DND-41 (cell line): ENCODE measurements around the gene SNN.
A peak's percentile ranks its signal among the peaks of the same experiment; 100 is the strongest.

Experiments
- ATAC-seq: fragments of 200-7000 bp; cut with Tn5 transposase; 3 replicates; pipeline ENCODE4 v1.9.1; 2021; ENCODE audit warnings: low read depth; ENCODE audit not compliant: insufficient read depth
- DNase-seq: peaks from one replicate; pipeline ENCODE4 v3.0.0-alpha.2; 2020
- H2AFZ ChIP-seq: 2 replicates; pipeline ENCODE4 v1.6.0; 2012; ENCODE audit warnings: low read depth, low read length
- H3K27ac ChIP-seq: 2 replicates; pipeline ENCODE4 v1.5.1; 2012; ENCODE audit warnings: low read length, inconsistent platforms
- H3K27me3 ChIP-seq: fragments of 200-600 bp; sonication (generic); 2 replicates; pipeline ENCODE4 v1.6.0; 2012; ENCODE audit warnings: low read length, mild to moderate bottlenecking, inconsistent platforms; ENCODE audit not compliant: insufficient read depth, poor library complexity
- H3K36me3 ChIP-seq: 2 replicates; pipeline ENCODE4 v1.5.1; 2012; ENCODE audit warnings: low read length, inconsistent platforms; ENCODE audit not compliant: insufficient read depth
- H3K4me1 ChIP-seq: 2 replicates; pipeline ENCODE4 v1.5.1; 2012; ENCODE audit warnings: mild to moderate bottlenecking, low read length; ENCODE audit not compliant: insufficient read depth
- H3K4me2 ChIP-seq: 2 replicates; pipeline ENCODE4 v1.6.0; 2012; ENCODE audit warnings: mild to moderate bottlenecking, moderate library complexity, low read length, inconsistent platforms; ENCODE audit not compliant: insufficient read depth
- H3K4me3 ChIP-seq, 2 experiments: fragments of 200-600 bp in 1 of 2; shearing (Covaris generic) in 1 of 2; 2 replicates each; pipeline ENCODE4 v1.5.1; 2012 to 2016; ENCODE audit warnings: inconsistent platforms in 2 of 2, low read length in 2 of 2, mild to moderate bottlenecking in 2 of 2, low read depth in 1 of 2, moderate library complexity in 1 of 2
- H3K79me2 ChIP-seq: 2 replicates; pipeline ENCODE4 v1.6.0; 2012; ENCODE audit warnings: low read length, inconsistent platforms; ENCODE audit not compliant: insufficient read depth
- H3K9ac ChIP-seq: 2 replicates; pipeline ENCODE4 v1.6.0; 2012; ENCODE audit warnings: low read depth, mild to moderate bottlenecking, inconsistent platforms, low read length, moderate library complexity
- H3K9me3 ChIP-seq: 2 replicates; pipeline ENCODE4 v1.5.1; 2012; ENCODE audit warnings: low read length, moderate library complexity, mild to moderate bottlenecking, inconsistent platforms; ENCODE audit not compliant: insufficient read depth, severe bottlenecking
- H4K20me1 ChIP-seq: 2 replicates; pipeline ENCODE4 v1.6.0; 2012; ENCODE audit warnings: low read length; ENCODE audit not compliant: insufficient read depth
- CTCF ChIP-seq: IDR thresholded peaks from 2 replicates; pipeline ENCODE4 v1.5.1; 2012; ENCODE audit warnings: borderline replicate concordance, low read length, moderate library complexity, mild to moderate bottlenecking; ENCODE audit not compliant: poor library complexity, severe bottlenecking; ENCODE audit errors: extremely low read depth
- EZH2 ChIP-seq: IDR thresholded peaks from 3 replicates; pipeline ENCODE4 v1.6.1; 2012; ENCODE audit warnings: borderline replicate concordance, low read depth, mild to moderate bottlenecking, moderate library complexity, low read length, inconsistent platforms; ENCODE audit not compliant: severe bottlenecking

SNN gene

GRCh38 chr16:11667824-11668622 lies at the start of gene SNN:
Gene SNN, plus strand, starts transcription at chr16:11668455. Its CDS starts 7,605 bp downstream, at chr16:11676060.
- TF ChIP-seq EZH2 (no peak), CTCF (no peak)
- peak within 1 kb of the TSS; percentile 86 for H3K27ac ChIP-seq
- H3K79me2 ChIP-seq = peaks cover 44% of the 10 kb centered on the region
- ATAC-seq = peak; percentile 84
- peak within 1 kb of the TSS; percentile 94 for H3K4me2 ChIP-seq
- peak within 1 kb of the TSS; percentile 59 to 76 for H3K4me3 ChIP-seq
- no peaks in the 10 kb centered on the region for H3K9me3 ChIP-seq
- peak within 1 kb of the TSS; percentile 75 for H3K9ac ChIP-seq
- H4K20me1 ChIP-seq = peaks cover 41% of the 10 kb centered on the region
- peaks cover 84% of the 10 kb centered on the region for H3K4me1 ChIP-seq
- no peaks in the 10 kb centered on the region; the same call in 1 of the 2 replicates for H3K36me3 ChIP-seq
- H2AFZ ChIP-seq = peak within 1 kb of the TSS; percentile 89
- peak; percentile 89 for DNase-seq
- H3K27me3 ChIP-seq = no peaks in the 10 kb centered on the region

- Histone ChIP-seq H3K27me3 (no peaks in the 10 kb centered on the region), H2AFZ (no peak overlapping the region; the same call in 1 of the 2 replicates), H3K36me3 (no peaks in the 10 kb centered on the region), H3K27ac (peak overlapping the region; percentile 96), H3K9ac (peak overlapping the region; percentile 26; the same call in 1 of the 2 replicates), H3K79me2 (no peaks in the 10 kb centered on the region), H3K4me2 (no peak overlapping the region), H3K4me1 (peaks cover 36% of the 10 kb centered on the region), H4K20me1 (no peaks in the 10 kb centered on the region), H3K4me3 (no peak overlapping the region), H3K9me3 (peaks cover 3% of the 10 kb centered on the region)
- ATAC-seq (peak; percentile 82), DNase-seq (peak; percentile 78)
- TF ChIP-seq CTCF = no peak
Observed at GRCh38 chr16:11619327-11619851, 48.9 kb upstream of the SNN start.

- H3K9me3 ChIP-seq = peaks cover 3% of the 10 kb centered on the region
- peaks cover 36% of the 10 kb centered on the region for H3K4me1 ChIP-seq
- no peak overlapping the region for H3K9ac ChIP-seq
- peak overlapping the region; percentile 96 for H3K27ac ChIP-seq
- H3K36me3 ChIP-seq = no peaks in the 10 kb centered on the region
- no peaks in the 10 kb centered on the region for H3K79me2 ChIP-seq
- no peak for TF ChIP-seq CTCF
- no peak for TF ChIP-seq EZH2
- no peak overlapping the region for H3K4me2 ChIP-seq
- H3K27me3 ChIP-seq = no peaks in the 10 kb centered on the region
- H3K4me3 ChIP-seq = no peak overlapping the region
- H2AFZ ChIP-seq = no peak overlapping the region
- no peaks in the 10 kb centered on the region for H4K20me1 ChIP-seq
- DNase-seq (no peak), ATAC-seq (no peak)
Observed at GRCh38 chr16:11620243-11621003, 47.8 kb upstream of the SNN start.
